GM11168 (cell line): ENCODE data around the gene DACT3.

Experiments
- in situ Hi-C: fragments of 300-500 bp; cut with MboI; formaldehyde crosslinking; loops from one replicate; pipeline ENCODE4 v1.12.0; 2022; ENCODE audit warnings: low sequenced_read_pairs; ENCODE audit not compliant: unreplicated experiment

Gene DACT3

DNA sequence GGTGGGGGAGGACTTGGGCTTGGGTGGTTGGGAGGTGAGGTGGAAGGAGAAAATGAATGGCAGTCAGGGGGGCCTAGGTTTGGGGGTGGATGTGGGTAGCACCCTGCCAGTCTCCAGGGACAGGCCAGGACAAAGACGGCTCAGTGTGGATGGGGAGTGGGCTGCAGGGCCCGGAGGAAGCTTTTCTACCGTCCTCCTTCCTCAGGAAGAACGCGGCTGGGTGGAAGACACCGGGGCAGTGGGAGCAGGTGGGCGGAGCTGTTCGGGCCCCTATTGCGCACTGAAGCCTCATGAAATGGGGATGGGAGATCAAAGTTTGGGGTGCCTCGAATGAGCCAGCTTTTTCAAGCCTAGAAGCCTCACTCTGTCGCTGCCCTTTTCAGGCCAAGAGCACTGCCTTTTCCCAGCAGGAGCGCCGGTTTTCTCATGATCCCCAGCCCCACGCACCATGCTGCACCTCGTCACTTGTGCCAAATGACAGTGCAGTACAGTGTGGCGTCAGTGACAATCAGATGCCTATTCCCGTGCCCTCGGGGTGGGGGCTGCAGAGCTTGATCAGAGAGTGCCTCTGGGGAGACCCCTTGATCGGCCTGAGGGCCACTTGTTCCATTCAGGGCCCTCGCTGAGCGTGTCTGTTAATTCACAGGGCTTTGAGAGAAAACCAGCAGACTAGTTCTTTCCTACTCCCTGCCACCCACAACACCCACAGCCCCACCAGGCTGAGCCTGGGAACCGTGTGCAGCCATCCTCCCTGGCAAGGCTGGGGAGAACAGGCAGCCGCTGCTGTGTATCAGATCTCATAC, 58.4 kb downstream of the DACT3 start:
- in situ Hi-C loops = no loop called here

DNA sequence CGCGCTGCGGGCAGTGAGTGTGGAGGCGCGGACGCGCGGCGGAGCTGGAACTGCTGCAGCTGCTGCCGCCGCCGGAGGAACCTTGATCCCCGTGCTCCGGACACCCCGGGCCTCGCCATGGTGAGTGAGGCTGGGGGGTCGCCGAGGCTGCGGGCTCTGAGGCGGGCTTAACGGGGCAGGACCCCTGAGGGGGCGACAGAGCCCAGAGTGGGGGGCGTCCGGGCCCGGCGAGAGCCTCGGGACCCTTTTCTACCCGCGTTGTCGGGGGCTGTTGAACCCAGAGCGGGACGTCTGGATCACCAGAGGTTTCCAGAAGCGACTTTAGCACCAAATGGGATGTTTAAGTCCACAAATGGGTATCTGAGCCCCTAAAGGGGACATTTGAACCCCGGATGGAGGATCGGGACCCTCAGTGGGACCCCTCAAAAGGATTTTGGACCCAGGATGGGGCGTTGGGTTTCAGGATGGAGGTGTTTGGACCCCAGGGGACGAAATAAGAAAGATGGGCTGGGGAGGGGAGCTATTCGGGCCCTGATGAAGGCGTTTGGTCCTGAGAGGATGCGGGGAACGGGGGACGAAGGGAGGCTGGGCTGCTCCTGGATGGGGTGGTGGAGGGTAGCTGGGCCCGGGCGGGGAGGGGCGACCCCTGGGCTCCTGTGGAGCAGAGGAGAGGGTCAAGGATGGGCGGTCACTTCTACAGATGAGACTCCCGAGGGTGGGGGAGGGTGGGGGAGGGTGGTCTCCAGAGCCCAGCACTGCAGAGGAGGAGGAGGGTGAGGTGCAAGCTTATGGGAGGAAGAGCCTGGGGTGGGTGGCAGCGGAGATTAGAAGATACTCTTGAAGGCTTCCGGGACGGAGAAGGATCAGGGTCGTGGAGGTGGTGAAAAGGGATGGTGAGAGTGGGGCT, 59.4 kb downstream of the DACT3 start, which contains the start of gene CALM3:
TSS of gene CALM3 (plus strand) at position 13 of the 907 bp plus-strand sequence. CDS start at position 118, 105 bp downstream.
- in situ Hi-C loops = no loop called here

DNA sequence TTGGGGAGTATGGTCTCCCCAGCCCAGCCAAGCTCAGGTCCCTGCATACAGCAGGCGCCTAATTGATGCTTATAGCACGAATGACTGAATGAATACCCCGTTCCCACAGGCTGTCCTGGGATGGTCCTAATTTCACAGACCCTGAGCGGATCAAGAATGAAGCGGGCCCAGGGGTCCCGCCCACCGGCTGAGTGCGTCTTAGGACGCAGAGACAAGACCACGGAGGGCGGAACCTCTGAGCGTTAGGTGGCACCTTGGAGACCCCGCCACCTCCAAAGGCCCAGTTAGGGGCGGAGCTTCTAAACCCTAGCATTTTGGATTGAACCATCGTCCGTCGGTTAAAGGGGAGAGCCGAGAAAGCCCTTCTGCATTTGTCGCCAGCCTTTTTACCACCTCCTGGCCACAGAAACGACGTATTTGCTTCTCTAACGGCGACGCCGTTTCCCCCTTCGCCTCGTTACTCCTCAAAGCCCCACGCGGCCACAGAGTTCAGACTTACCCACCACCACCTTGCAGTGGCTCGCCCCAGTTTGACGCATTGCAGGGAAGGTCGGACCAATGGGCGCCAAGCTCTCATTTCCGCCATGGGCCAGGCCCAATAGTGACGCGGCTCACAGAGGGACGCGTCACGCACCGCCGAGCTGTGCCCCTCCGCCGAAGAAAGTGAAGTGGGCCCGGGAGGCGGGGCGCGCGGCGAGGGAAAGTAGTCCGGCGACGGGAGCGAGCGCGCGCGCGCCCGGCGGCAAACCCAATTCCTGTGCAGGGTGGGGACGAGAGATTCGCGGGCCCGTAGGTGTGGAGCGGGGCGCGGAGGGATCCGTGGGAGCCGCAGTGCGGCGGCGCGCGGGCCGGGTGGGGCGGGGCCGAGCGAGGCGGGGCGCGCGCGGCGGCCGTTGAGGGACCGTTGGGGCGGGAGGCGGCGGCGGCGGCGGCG, 60.3 kb downstream of the DACT3 start:
- in situ Hi-C loops = no loop called here

DNA sequence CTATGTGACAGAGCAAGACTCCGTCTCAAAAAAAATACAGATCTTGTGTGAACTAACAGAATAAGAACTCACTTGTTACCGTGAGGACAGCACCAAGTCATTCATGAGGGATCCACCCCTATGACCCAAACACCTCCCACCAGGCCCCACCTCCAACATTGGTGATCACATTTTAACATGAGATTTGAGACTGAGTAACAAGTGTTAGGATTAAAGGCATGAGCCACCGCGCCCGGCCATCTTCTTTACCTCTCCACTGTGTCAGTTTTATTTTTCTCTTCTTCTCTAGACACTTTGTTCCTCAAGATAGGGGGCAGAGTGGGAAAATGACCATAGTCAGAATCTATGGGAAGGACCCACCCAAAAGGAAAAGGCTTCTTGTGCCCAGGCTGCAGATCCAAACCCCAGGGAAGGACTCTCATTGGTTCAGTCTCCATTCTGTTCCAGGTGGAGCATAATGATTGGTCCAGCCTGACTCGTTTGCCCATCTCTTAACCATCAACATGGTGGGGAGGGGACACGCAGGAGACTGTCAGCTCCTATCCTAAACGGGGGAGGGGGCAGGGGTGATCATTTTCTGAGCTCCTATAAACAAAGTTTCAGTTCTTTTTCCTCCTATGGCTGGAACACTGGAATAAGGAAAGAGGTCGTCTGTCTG, 61.1 kb downstream of the DACT3 start:
- in situ Hi-C loops = no loop called here

- in situ Hi-C loops = no loop called here
Observed at GRCh38 chr19:46598372-46598917, 62.5 kb downstream of the DACT3 start.
